Neural cell (in vitro differentiated cells): Measurements from ENCODE around the gene DGKD. TPM values are rescaled to one million over a fixed set of nuclear protein-coding genes. Genes with fewer than 3 reads are reported as not detected.

Experiments used
- H2AFZ ChIP-seq: fragments of 200-600, 300-800 bp; sonication (generic), shearing (Covaris generic); 2 replicates; pipeline ENCODE4 v1.6.0; 2014; ENCODE audit warnings: low read depth, mild to moderate bottlenecking, antibody characterized with exemption, low read length, moderate library complexity
- H3F3A ChIP-seq: fragments of 200-600 bp; shearing (Covaris generic); 2 replicates; pipeline ENCODE4 v1.6.1; 2016; ENCODE audit warnings: mild to moderate bottlenecking, moderate library complexity, mixed read lengths, antibody characterized with exemption, low read length; ENCODE audit not compliant: insufficient read depth, poor library complexity, severe bottlenecking
- H3K27ac ChIP-seq: fragments of 200-600, 300-800 bp; sonication (generic), shearing (Covaris generic); 2 replicates; pipeline ENCODE4 v1.5.1; 2014; ENCODE audit warnings: mild to moderate bottlenecking, low read length, moderate library complexity
- H3K27me3 ChIP-seq: fragments of 300-800, 200-600 bp; sonication (generic), shearing (Covaris generic); 2 replicates; pipeline ENCODE4 v1.6.0; 2014; ENCODE audit warnings: mild to moderate bottlenecking, low read depth, low read length, moderate library complexity; ENCODE audit not compliant: insufficient read depth
- H3K36me3 ChIP-seq: fragments of 300-800, 200-600 bp; sonication (generic), shearing (Covaris generic); 2 replicates; pipeline ENCODE4 v1.5.1; 2014; ENCODE audit warnings: mild to moderate bottlenecking, antibody characterized with exemption, low read length, moderate library complexity; ENCODE audit not compliant: insufficient read depth
- H3K4me2 ChIP-seq: fragments of 300-800, 200-600 bp; sonication (generic), shearing (Covaris generic); 2 replicates; pipeline ENCODE4 v1.6.0; 2014; ENCODE audit warnings: mild to moderate bottlenecking, low read length
- H3K4me3 ChIP-seq: fragments of 300-800, 200-600 bp; sonication (generic), shearing (Covaris generic); 2 replicates; pipeline ENCODE4 v1.5.1; 2014; ENCODE audit warnings: mild to moderate bottlenecking, low read length, moderate library complexity
- H3K79me2 ChIP-seq: fragments of 200-600 bp; shearing (Covaris generic); replicated peaks from 2 replicates; pipeline ENCODE4 v1.6.0; 2014; ENCODE audit warnings: mild to moderate bottlenecking, low read length, moderate library complexity; ENCODE audit not compliant: insufficient read depth
- H3K9ac ChIP-seq: fragments of 300-800, 200-600 bp; sonication (generic), shearing (Covaris generic); 2 replicates; pipeline ENCODE4 v1.6.1; 2016; ENCODE audit warnings: mild to moderate bottlenecking, low read length, mixed read lengths
- H3K9me2 ChIP-seq: fragments of 200-600 bp; shearing (Covaris generic); 2 replicates; pipeline ENCODE4 v1.6.1; 2016; ENCODE audit warnings: mild to moderate bottlenecking, low read length, mixed read lengths; ENCODE audit not compliant: insufficient read depth
- H3K9me3 ChIP-seq: fragments of 200-600, 300-800 bp; sonication (generic), shearing (Covaris generic); 2 replicates; pipeline ENCODE4 v1.6.1; 2016; ENCODE audit warnings: mild to moderate bottlenecking, mixed run types, low read length, moderate library complexity, mixed read lengths
- H4K20me1 ChIP-seq: fragments of 200-600 bp; shearing (Covaris generic); 2 replicates; pipeline ENCODE4 v1.6.1; 2016; ENCODE audit warnings: mild to moderate bottlenecking, mixed run types; ENCODE audit not compliant: insufficient read depth
- CTCF ChIP-seq: fragments of 450-650 bp; IDR thresholded peaks from 2 replicates; pipeline ENCODE4 v1.5.1; 2014; ENCODE audit warnings: antibody characterized with exemption, mild to moderate bottlenecking, moderate library complexity; ENCODE audit not compliant: poor library complexity, severe bottlenecking
- EZH2 ChIP-seq: fragments of 200-600, 300-800 bp; shearing (Covaris generic), sonication (generic); IDR thresholded peaks from 2 replicates; pipeline ENCODE4 v1.6.1; 2014; ENCODE audit warnings: antibody characterized with exemption, low read length, borderline replicate concordance, mild to moderate bottlenecking; ENCODE audit not compliant: insufficient read depth, poor library complexity, severe bottlenecking
- MXI1 ChIP-seq: fragments of 450-650 bp; conservative IDR thresholded peaks from 2 replicates; pipeline ENCODE4 v1.6.1; 2014; ENCODE audit warnings: antibody characterized with exemption, mild to moderate bottlenecking; ENCODE audit not compliant: poor library complexity, severe bottlenecking
- POLR2AphosphoS5 ChIP-seq: IDR thresholded peaks from 2 replicates; pipeline ENCODE4 v1.6.1; 2012
- REST ChIP-seq: IDR thresholded peaks from 2 replicates; pipeline ENCODE4 v1.6.1; 2012; ENCODE audit warnings: borderline replicate concordance
- SMC3 ChIP-seq: fragments of 450-650 bp; conservative IDR thresholded peaks from 2 replicates; pipeline ENCODE4 v1.6.1; 2014; ENCODE audit warnings: antibody characterized with exemption, mild to moderate bottlenecking, moderate library complexity; ENCODE audit not compliant: poor library complexity
- polyA plus RNA-seq: library from polyadenylated mRNA; depleted of rRNA; stranded (reverse); fragments of >200 nt; gene quantifications from 2 replicates; pipeline ENCODE4 v1.2.3, GENCODE V29; 2014

DGKD gene
- polyA plus RNA-seq, 1 donor from 2014 or later: 36.4 TPM

DNA sequence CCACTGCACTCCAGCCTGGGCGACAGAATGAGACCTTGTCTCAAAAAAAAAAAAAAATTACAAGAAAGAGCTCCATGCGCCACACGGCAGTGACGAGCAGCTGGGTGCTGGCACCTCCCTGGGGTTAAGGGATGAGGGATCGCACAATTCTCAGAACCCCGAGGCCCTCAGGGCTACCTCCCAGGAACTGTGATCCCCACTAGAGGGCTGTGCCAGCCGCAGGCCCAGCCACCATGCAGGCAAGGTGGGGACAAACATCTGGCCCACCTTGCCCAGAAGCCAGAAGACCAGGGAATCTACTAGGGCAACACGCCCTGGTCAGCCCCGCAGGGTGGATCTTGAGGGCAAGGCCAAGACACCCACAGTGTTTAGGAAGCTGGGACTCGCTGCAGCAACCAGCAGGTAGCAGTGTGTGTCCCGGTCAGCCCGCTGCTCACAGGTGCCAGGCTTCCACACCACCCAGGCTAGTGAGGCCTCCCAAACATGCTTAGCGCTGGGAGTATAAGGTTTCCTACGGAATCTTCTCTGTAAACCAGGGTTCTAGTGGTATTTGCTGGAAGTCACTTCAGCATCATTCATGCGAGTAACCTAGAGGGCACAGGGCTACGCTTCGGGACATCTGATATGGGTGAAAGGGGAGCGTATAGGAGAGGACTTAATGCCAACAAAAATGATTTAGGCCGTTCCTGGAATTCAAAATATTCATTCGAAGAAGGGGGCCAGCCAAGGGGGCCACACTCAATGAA lies 39.9 kb upstream of the DGKD start:
- Histone ChIP-seq H3K4me2 (no peak overlapping the region), H3K79me2 (no peaks in the 10 kb centered on the region), H3F3A (no peaks in the 10 kb centered on the region), H3K27ac (no peak overlapping the region), H3K9me2 (no peaks in the 10 kb centered on the region), H3K36me3 (no peaks in the 10 kb centered on the region), H3K9me3 (no peaks in the 10 kb centered on the region), H2AFZ (no peak overlapping the region), H3K9ac (no peak overlapping the region), H3K27me3 (no peaks in the 10 kb centered on the region), H4K20me1 (no peaks in the 10 kb centered on the region), H3K4me3 (no peak overlapping the region)
- TF ChIP-seq EZH2: no peak
- TF ChIP-seq SMC3: no peak
- TF ChIP-seq POLR2AphosphoS5: no peak
- TF ChIP-seq REST: no peak

DNA sequence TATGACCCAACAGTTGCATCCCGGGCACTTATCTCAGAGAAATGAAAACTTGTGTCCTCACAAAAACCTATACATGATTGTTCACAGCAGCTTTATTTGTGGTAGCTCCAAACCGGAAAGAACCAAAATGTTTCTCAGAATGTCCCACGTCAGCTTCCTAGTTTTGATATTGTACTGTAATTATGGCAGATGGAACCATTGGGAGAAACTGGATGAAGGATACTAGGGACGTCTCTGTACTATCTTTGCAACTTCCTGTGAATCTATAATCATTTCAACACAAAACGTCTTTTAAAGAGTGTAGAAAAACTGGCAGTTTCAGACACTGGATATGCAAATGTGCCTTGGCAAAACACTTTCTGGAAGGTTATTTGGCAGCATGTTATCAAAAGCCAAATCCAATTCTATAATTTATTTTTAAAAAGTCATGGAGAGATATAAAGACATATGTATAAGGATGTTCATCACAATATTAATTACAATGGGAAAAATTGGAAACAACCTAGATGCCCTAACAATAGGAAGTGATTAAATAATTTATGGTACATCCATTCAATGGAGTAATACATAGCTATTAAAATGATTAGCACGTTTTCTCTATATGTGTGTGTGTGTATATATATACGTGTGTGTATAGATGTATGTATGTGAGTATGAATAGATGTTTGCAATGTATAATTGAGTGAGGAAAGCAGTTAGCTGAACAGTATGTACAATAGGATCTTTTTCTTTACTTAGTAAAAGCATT lies 36.9 kb upstream of the DGKD start:
- H3K9ac ChIP-seq: no peak overlapping the region
- no peak overlapping the region for H3K27ac ChIP-seq
- H3F3A ChIP-seq: no peaks in the 10 kb centered on the region
- H2AFZ ChIP-seq: no peak overlapping the region
- H3K4me2 ChIP-seq: no peak overlapping the region
- H3K9me3 ChIP-seq: no peaks in the 10 kb centered on the region
- H3K4me3 ChIP-seq: no peak overlapping the region
- H3K9me2 ChIP-seq: no peaks in the 10 kb centered on the region
- TF ChIP-seq MXI1: no peak
- TF ChIP-seq REST: no peak
- no peak for TF ChIP-seq CTCF
- H3K27me3 ChIP-seq: no peaks in the 10 kb centered on the region
- H3K36me3 ChIP-seq: no peaks in the 10 kb centered on the region
- no peaks in the 10 kb centered on the region for H4K20me1 ChIP-seq
- no peaks in the 10 kb centered on the region for H3K79me2 ChIP-seq
